ENCODE measurements around the gene ZSWIM7.
"Not testable (repeated sequence)": the region's sequence is repeated elsewhere in the genome, so short reads cannot be mapped to it uniquely, and the experiment has no call there.

ZSWIM7 gene

DNA sequence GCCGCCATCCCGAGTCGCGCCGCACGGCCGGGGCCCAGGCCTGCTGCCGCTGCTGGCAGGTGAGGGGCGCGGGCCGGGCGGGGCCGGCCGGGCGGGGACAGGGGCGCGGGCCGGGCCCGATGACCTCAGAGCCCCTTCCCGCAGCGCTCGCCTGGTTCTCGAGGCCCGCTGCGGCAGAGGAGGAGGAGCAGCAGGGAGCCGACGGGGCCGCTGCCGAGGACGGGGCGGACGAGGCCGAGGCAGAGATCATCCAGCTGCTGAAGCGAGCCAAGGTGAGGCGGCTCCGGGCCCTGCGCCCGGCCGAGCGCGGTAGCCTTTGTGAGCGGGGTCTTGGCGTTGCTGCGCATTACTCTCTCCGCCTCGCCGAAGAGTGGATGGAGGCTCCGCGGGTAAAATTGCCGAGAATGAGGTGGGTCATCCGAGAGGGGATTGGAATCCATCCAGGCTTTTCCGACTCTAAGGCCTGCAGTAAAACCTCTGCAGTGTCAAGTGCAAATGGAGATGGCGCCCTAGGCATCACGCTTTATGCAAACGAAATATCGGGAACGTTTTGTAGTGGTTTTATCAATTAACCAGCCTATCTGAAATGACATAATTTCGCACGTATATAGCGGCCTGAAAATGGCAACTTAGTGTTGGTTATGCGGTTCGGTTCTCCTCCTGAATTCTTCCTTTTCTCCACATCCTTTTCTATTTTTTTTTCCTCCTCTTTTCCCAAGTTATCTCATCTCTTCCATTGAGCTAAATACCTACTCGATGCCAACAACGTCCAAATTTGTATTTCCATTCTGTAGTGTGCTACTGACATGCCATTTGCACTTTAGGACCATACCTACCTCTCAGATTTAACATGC is 697 bp upstream of the ZSWIM7 start:
- DNase-seq (ENCODE audit: low read depth in 3 of 3), result no peak

GRCh38 chr17:15998031-15998562 is 1.4 kb downstream of the ZSWIM7 start:
- DNase-seq (ENCODE audit: low read depth in 3 of 3), result no peak

DNA sequence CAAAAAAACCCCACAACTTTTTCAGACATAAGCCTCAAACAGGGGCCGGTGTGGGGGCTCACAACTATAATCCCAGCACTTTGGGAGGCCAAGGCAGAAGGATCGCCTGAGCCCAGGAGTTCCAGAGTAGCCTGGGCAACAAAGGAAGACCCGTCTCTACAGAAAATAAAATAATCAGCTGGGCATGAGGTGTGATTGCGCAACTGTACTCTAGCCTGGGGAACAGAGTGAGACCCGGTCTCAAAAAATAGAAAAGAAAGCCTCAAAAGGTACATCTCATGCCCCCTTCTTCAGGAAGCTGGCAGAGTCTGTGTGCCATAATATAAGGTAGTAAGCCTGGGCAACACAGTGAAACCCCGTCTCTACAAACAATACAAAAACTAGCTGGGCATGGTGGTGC is 3.2 kb downstream of the ZSWIM7 start:
- DNase-seq (ENCODE audit: low read depth in 3 of 3), result no peak

GRCh38 chr17:15981646-15982580 is 17.6 kb downstream of the ZSWIM7 start:
- no peak for DNase-seq (ENCODE audit: low read depth in 3 of 3)

DNA sequence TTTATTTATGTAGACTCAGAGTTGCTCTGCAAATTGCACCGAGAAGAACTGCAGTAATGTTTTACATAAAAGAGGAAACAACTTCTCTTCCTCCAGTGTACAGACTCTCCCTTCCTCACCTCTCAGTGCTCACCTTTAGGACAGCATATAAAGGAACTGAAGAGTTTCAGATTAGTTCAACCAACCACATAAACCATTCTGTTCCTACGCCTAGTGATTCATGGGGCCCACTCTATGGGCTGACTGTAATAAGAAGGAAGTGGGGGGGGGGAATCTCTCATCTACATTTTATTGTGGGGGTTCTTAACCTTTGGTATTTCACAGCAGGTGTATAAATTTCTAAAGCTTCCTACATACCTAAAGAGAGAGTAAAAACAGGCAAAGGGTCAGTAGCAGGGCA is 18.3 kb downstream of the ZSWIM7 start:
- DNase-seq (ENCODE audit: low read depth in 3 of 3), result no peak

DNA sequence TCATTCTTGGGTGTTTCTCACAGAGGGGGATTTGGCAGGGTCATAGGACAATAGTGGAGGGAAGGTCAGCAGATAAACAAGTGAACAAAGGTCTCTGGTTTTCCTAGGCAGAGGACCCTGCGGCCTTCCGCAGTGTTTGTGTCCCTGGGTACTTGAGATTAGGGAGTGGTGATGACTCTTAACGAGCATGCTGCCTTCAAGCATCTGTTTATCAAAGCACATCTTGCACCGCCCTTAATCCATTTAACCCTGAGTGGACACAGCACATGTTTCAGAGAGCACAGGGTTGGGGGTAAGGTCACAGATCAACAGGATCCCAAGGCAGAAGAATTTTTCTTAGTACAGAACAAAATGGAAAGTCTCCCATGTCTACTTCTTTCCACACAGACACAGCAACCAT is 20.5 kb downstream of the ZSWIM7 start:
- not testable (repeated sequence) for DNase-seq (ENCODE audit: low read depth in 3 of 3)

DNA sequence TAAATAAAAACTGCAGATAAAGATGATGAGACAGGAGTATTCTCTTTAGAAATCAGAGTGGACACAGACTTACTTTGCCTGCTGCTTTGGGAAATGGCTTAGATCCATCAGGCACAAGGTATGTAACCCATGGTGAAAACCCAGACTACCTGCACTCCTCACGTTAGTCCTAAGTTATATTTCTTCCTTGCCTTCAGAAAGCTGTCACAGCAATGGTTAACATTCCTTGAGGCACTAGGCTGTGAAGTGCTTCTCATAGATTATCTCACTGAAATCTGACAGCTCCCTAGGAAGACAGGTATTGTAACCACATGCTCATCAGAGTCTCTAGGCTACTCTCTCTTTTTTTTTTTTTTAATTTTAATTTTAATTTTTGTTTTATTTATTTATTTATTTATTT is 20.9 kb downstream of the ZSWIM7 start:
- DNase-seq (ENCODE audit: low read depth in 3 of 3), result no peak

DNA sequence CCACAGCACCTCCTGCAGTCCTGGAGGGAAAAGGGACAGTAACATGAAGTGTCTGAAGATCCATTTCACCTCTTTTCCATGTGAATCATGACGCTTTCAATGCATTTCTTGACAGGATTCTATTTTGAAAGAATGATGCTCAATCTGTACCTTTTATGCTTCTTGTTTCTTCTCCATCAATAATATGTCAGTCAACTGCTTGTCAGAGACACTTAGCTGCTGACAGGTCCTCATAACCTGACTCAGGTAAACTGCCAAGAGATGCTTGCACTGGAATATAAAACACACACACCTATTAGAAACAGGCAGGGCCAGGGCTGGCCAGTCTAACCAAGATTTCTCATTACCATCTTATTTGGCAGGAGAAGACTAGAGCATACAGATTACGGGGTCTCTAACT is 21.6 kb downstream of the ZSWIM7 start:
- DNase-seq (ENCODE audit: low read depth in 3 of 3), result no peak

- DNase-seq (ENCODE audit: low read depth in 3 of 3), result no peak
Measured at GRCh38 chr17:15973834-15974233, 25.7 kb downstream of the ZSWIM7 start.

GRCh38 chr17:15973016-15973415 is 26.5 kb downstream of the ZSWIM7 start:
- no peak for DNase-seq (ENCODE audit: low read depth in 3 of 3)

- DNase-seq (ENCODE audit: low read depth in 3 of 3), result no peak
Measured at GRCh38 chr17:15972497-15972951, 27.0 kb downstream of the ZSWIM7 start.

DNA sequence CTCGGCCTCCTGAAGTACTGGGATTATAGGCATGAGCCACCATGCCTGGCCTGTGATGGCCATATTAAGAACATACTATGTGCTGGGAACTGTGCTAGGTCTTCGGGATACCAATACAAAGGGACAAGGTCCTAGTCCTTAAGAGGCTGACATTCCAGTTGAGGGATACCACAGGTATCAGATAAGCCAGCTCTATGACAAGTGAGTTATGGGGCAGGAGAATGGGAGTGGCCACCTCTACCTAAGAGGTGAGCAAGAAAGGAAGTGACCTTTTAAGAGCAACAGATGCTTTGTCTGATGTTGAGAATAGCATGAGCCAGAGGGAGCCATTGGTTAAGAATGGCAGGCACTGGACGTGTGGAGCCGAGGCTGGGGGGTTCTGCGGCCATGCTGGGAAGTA is 27.6 kb downstream of the ZSWIM7 start:
- no peak for DNase-seq (ENCODE audit: low read depth in 3 of 3)

GRCh38 chr17:15971098-15971678 is 28.3 kb downstream of the ZSWIM7 start:
- no peak for DNase-seq (ENCODE audit: low read depth in 3 of 3)

GRCh38 chr17:15970500-15970899 is 29.0 kb downstream of the ZSWIM7 start:
- no peak for DNase-seq (ENCODE audit: low read depth in 3 of 3)

DNA sequence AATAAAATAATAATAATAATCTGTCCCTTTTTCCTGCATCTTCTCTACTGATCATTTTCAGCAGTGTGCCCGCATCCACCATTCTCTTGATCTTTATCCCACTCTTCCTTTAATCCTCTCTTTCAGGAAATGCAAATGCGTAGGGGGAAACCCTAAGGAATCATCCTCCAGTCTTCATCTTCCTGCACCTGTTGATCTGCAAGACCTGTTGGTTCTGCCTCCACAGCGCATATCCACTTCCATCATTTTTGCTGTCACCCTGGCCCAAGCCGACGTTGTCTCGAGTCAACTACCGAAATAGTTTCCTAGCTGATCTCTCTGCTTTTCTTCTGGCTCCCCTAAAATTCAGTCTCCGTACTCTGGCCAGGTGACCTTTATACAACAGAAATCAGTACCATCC is 30.0 kb downstream of the ZSWIM7 start:
- DNase-seq (ENCODE audit: low read depth in 3 of 3), result no peak

DNA sequence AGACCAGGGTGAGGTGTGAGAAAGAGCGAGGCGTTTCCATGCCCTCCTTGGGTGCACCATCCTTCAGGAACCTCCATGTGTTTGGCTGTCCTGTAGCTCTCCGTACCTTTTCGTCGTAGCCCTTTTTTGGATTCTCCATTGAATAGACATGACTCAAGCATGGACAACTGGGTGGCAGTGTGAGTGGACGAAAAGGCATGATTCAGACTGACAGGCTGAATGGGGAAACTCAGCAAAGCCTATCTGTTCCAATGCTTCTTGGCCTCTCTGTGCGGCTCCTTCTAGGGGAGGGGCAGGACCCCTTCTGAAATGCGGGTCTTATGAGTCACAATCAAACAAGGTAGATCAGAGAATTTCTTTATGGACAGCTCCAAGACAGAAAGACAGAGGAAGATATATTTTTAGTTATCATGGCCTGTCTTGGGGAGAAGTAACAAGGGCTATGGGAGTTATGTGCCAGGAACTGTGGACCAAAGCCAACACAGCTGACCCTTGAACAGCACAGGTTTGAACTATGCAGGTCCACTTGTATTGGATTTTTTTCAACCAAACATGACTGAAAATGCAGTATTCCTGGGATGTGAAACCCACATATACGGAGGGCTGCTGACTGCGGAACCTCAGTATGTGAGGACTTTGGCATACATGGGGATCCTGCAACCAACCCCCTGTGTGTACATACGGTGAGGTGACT is 31.7 kb downstream of the ZSWIM7 start:
- DNase-seq (ENCODE audit: low read depth in 3 of 3), result no peak

- DNase-seq (ENCODE audit: low read depth in 3 of 3), result no peak
Measured at GRCh38 chr17:15966879-15967248, 32.6 kb downstream of the ZSWIM7 start.

- no peak for DNase-seq (ENCODE audit: low read depth in 3 of 3)
Measured at GRCh38 chr17:15966183-15966878, 33.2 kb downstream of the ZSWIM7 start.

DNA sequence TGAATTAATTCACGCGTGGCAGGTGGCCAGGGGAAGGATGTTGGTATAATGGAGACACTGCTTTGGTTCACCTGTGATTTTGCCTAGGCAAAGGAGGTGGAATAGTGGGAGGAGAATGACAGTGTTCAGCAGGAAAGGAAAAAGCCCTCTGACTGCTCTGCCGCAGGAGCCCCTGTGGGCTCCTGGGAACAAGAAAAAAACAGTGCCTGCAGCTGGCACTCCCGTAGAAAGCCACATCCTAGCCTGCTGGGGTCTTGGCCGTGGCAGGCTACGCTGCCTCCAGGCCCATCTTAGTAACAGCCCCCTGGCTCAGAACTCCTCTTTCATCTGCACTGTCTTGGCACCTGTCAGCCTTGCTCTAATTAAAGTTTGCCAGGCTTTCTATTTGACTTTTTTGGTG is 34.0 kb downstream of the ZSWIM7 start:
- DNase-seq (ENCODE audit: low read depth in 3 of 3), result no peak

DNA sequence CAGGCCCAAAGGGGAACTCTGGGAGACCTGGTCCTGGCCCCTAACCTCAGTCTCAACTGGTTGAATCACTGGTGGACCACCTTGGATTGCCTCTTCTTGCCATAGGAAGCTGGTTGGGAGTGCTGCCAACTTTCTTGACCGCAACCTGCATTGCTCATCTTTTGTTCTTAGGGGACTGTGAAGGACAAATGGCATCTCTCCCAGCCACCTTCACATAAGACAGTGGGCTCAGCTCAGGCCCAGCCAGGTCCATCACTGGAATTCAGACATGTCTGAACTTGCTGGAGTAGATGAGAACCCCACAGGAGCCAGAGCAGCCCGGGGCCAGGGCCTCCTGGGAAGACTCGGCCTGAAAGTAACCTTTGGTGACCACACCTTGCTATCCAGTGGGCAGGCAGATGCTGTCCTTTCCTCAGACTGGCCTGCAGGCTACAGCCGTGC is 35.8 kb downstream of the ZSWIM7 start:
- no peak for DNase-seq (ENCODE audit: low read depth in 3 of 3)

GRCh38 chr17:15958484-15958854 is 41.0 kb downstream of the ZSWIM7 start:
- DNase-seq (ENCODE audit: low read depth in 3 of 3), result no peak
